ENCODE results near the gene CUX1. TPM values are rescaled to one million over a fixed set of nuclear protein-coding genes. Genes with fewer than 3 reads are reported as not detected.

CUX1 gene
- polyA plus RNA-seq, 3 donors = 22.4 to 47.5 (median 40.9) TPM

GRCh38 chr7:102098986-102099385 is 281.6 kb downstream of the CUX1 start:
- 96 to 99% (median 99%) methylated on average over 6 of the region's 6 CpGs for WGBS, 3 donors
- H3K27ac ChIP-seq (ENCODE audit: low read depth, low read length) = no peak overlapping the region

DNA sequence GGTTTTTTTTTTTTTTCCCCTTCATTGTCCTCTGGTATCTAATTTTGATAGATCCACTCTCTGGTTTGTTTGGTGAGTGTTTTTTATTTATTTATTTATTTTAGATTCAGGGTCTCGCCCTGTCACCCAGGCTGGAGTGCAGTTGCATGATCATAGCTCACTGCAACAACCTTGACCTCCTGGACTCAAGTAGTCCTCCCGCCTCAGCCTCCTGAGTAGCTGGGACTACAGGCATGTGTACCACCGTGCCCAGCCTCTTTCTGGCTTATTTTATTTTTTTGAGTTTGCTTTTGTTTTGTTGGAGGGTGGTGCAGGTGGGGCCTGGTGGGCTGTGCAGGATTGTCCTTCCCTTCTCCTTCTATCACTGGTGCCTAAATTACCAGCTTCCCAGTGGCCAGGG is 282.0 kb downstream of the CUX1 start:
- H3K27ac ChIP-seq (ENCODE audit: low read depth, low read length) = no peak overlapping the region
- 98 to 99% (median 99%) methylated on average over 3 of the region's 3 CpGs for WGBS, 3 donors

- WGBS, 3 donors = 92 to 96% (median 94%) methylated on average over 7 of the region's 7 CpGs
- H3K27ac ChIP-seq (ENCODE audit: low read depth, low read length) = no peak overlapping the region
Measured at GRCh38 chr7:102101111-102101551, 283.7 kb downstream of the CUX1 start.

- 91 to 96% (median 94%) methylated on average over 11 of the region's 11 CpGs for WGBS, 3 donors
Measured at GRCh38 chr7:102101926-102102325, 284.5 kb downstream of the CUX1 start.

GRCh38 chr7:102103027-102103372 is 285.6 kb downstream of the CUX1 start:
- no peak overlapping the region for H3K27ac ChIP-seq (ENCODE audit: low read depth, low read length)
- 96 to 100% (median 97%) methylated on average over 5 of the region's 5 CpGs for whole genome bisulfite sequencing, 3 donors

More at GRCh38 chr7:102101926-102102325, 284.5 kb downstream of the CUX1 start:
- no peak overlapping the region for H3K27ac ChIP-seq (ENCODE audit: low read depth, low read length)

- no peak overlapping the region for H3K27ac ChIP-seq (ENCODE audit: low read depth, low read length)
- 86 to 95% (median 88%) methylated on average over 5 of the region's 5 CpGs for WGBS, 3 donors
Measured at GRCh38 chr7:102104245-102104644, 286.8 kb downstream of the CUX1 start.

GRCh38 chr7:102106625-102107024 is 289.2 kb downstream of the CUX1 start:
- WGBS, 3 donors = 81 to 89% (median 87%) methylated on average over 5 of the region's 5 CpGs
- H3K27ac ChIP-seq (ENCODE audit: low read depth, low read length) = no peak overlapping the region

- WGBS, 3 donors = 89 to 93% (median 92%) methylated on average over 19 of the region's 19 CpGs
- H3K27ac ChIP-seq (ENCODE audit: low read depth, low read length) = no peak overlapping the region
Measured at GRCh38 chr7:102107474-102108104, 290.2 kb downstream of the CUX1 start.

DNA sequence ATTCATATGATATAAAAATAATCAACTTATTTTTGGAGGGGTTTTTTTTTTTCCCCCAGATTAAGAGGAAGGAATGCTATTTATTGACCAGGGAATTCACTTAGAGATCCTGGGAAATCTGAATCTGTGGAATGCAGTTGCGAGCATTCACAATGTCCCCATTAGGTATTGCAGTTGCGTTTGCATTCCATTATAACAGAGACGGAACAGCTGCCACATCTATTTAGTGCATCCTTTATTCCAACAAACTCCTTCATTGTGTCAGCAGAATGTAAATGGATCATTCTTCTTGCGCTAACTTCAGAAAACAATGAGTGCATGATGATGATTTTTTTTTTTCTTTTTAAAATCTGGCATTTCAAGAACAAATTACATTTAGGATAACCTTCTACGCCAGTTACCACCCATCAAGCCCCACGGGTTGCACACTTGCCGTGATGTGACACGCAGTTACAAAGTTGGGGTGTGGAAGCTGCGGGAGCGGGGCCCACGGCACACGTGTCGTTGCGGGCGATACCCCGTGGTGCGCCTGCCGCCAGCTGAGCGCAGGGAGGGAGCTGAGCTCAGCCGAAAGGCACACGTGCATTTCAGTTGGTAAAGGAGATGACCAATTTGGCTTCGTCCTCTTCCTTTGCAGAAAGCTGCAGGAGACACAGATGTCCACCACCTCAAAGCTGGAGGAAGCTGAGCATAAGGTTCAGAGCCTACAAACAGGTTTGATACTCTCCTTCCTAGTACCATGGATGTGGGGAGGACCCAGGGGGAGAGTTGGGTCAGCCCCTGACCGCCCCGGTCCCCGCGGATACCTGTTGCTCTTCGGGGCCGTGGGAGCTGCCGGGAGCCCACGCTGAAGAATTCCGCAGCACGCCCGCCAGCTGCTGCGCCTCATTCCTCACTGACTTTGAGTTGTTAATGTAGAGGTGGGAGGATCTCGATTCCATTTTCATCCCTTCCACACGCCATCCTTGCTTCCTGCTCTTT is 293.9 kb downstream of the CUX1 start:
- WGBS, 3 donors = 85 to 88% (median 86%) methylated on average over 36 of the region's 36 CpGs

GRCh38 chr7:102115181-102115580 is 297.8 kb downstream of the CUX1 start:
- whole genome bisulfite sequencing, 3 donors = 90 to 96% (median 96%) methylated on average over 7 of the region's 7 CpGs
- no peak overlapping the region for H3K27ac ChIP-seq (ENCODE audit: low read depth, low read length)

More for the DNA sequence above, 293.9 kb downstream of the CUX1 start:
- H3K27ac ChIP-seq (ENCODE audit: low read depth, low read length) = no peak overlapping the region

GRCh38 chr7:102115931-102116330 is 298.5 kb downstream of the CUX1 start:
- 94 to 97% (median 96%) methylated on average over 15 of the region's 15 CpGs for WGBS, 3 donors
- no peak overlapping the region for H3K27ac ChIP-seq (ENCODE audit: low read depth, low read length)

DNA sequence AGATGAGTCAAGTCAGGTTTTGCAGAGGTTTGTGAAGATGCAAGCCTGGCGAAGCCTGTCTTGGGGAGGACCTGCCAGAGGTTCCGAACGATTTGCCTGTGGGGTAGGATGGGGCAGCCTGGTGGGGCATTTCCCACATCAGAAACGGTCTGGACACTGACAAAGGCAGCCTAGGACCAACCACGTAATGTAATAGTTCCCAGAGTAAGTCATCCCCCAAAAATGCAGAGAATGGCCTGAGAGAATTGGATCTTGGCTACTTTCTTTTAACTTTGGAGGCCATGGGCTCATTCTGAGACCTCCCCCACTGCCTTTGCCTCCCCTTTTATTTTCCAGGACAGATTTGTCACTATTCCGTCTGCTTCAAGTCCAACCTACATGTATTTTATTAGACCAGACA is 300.3 kb downstream of the CUX1 start:
- WGBS, 3 donors = 80 to 91% (median 87%) methylated on average over 6 of the region's 6 CpGs
- H3K27ac ChIP-seq (ENCODE audit: low read depth, low read length) = no peak overlapping the region

GRCh38 chr7:102119213-102119651 is 301.8 kb downstream of the CUX1 start:
- WGBS, 3 donors = 64 to 82% (median 81%) methylated on average over 14 of the region's 14 CpGs

GRCh38 chr7:102119925-102120324 is 302.5 kb downstream of the CUX1 start:
- 92 to 96% (median 93%) methylated on average over 7 of the region's 7 CpGs for WGBS, 3 donors
- no peak overlapping the region for H3K27ac ChIP-seq (ENCODE audit: low read depth, low read length)

More at GRCh38 chr7:102119213-102119651, 301.8 kb downstream of the CUX1 start:
- H3K27ac ChIP-seq (ENCODE audit: low read depth, low read length) = no peak overlapping the region

GRCh38 chr7:102120666-102121195 is 303.3 kb downstream of the CUX1 start:
- WGBS, 3 donors = 81 to 95% (median 83%) methylated on average over 5 of the region's 5 CpGs
- H3K27ac ChIP-seq (ENCODE audit: low read depth, low read length) = no peak overlapping the region

GRCh38 chr7:102122026-102122425 is 304.6 kb downstream of the CUX1 start:
- WGBS, 3 donors = 17 to 42% (median 20%) methylated on average over 3 of the region's 3 CpGs

DNA sequence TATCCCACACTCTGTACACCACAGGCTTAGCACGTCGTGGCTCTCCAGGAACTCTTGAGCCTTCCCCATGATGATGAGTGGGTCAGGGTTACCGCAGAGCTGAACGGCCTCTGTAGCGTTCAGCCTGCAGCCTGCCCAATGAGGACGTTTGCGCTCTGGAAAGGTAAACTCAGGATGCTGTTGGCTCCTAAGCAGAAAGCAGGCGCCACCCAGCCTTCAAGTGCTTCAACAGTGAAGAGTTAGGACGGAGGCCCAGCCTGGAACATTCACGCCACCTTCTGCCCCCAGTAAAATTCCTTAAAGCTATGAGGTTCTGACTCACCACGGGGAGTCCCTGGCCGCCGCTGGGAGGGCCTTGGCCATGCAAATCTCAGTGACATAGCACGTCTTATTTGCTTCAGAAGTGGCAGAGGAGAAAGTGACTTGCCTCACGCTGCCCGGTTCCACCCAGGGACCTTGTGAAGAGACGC is 307.7 kb downstream of the CUX1 start:
- 71 to 84% (median 77%) methylated on average over 17 of the region's 17 CpGs for WGBS, 3 donors
- H3K27ac ChIP-seq (ENCODE audit: low read depth, low read length) = no peak overlapping the region

More at GRCh38 chr7:102122026-102122425, 304.6 kb downstream of the CUX1 start:
- no peak overlapping the region for H3K27ac ChIP-seq (ENCODE audit: low read depth, low read length)

- no peak overlapping the region for H3K27ac ChIP-seq (ENCODE audit: low read depth, low read length)
- WGBS, 3 donors = 91 to 94% (median 92%) methylated on average over 11 of the region's 11 CpGs
Measured at GRCh38 chr7:102128303-102128702, 310.9 kb downstream of the CUX1 start.
